GM23248 (cell line): Measurements from ENCODE around the gene RTN4. TPM values are rescaled to one million over a fixed set of nuclear protein-coding genes. Genes with fewer than 3 reads are reported as not detected.
A peak's percentile ranks its signal among the peaks of the same experiment; 100 is the strongest.

ENCODE experiments used
- DNase-seq: peaks from one replicate; pipeline ENCODE4 v3.0.0-alpha.2; 2015
- H2AFZ ChIP-seq: fragments of 200-600 bp; sonication (generic); 2 replicates; pipeline ENCODE4 v1.6.1; 2016; ENCODE audit warnings: antibody characterized with exemption
- H3F3A ChIP-seq: fragments of 200-600 bp; sonication (generic); 2 replicates; pipeline ENCODE4 v1.6.1; 2016; ENCODE audit warnings: mild to moderate bottlenecking, antibody characterized with exemption, mixed run types; ENCODE audit not compliant: insufficient read depth
- H3K27ac ChIP-seq: fragments of 200-600 bp; sonication (generic); 2 replicates; pipeline ENCODE4 v1.5.1; 2016; ENCODE audit warnings: mild to moderate bottlenecking
- H3K27me3 ChIP-seq: fragments of 200-600 bp; sonication (generic); replicated peaks from 2 replicates; pipeline ENCODE4 v1.6.1; 2016; ENCODE audit warnings: mild to moderate bottlenecking; ENCODE audit not compliant: insufficient read depth
- H3K36me3 ChIP-seq: fragments of 200-600 bp; sonication (generic); 2 replicates; pipeline ENCODE4 v1.6.1; 2016; ENCODE audit warnings: low read depth, mild to moderate bottlenecking
- H3K4me1 ChIP-seq: fragments of 200-600 bp; sonication (generic); 2 replicates; pipeline ENCODE4 v1.6.1; 2016; ENCODE audit warnings: mild to moderate bottlenecking; ENCODE audit not compliant: insufficient read depth
- H3K4me2 ChIP-seq: fragments of 200-600 bp; sonication (generic); one replicate; pipeline ENCODE4 v1.6.1; 2016; ENCODE audit warnings: mild to moderate bottlenecking; ENCODE audit not compliant: unreplicated experiment
- H3K4me3 ChIP-seq: fragments of 200-600 bp; sonication (generic); 2 replicates; pipeline ENCODE4 v1.5.1; 2016; ENCODE audit warnings: mild to moderate bottlenecking
- H3K79me2 ChIP-seq: fragments of 200-600 bp; sonication (generic); 2 replicates; pipeline ENCODE4 v1.6.1; 2016; ENCODE audit warnings: mild to moderate bottlenecking; ENCODE audit not compliant: insufficient read depth
- H3K9ac ChIP-seq: fragments of 200-600 bp; sonication (generic); 2 replicates; pipeline ENCODE4 v1.6.1; 2016; ENCODE audit warnings: mild to moderate bottlenecking
- H3K9me2 ChIP-seq: fragments of 200-600 bp; sonication (generic); 2 replicates; pipeline ENCODE4 v1.6.1; 2016; ENCODE audit warnings: mixed run types, mild to moderate bottlenecking, moderate library complexity; ENCODE audit not compliant: insufficient read depth
- H3K9me3 ChIP-seq: fragments of 200-600 bp; sonication (generic); one replicate; pipeline ENCODE4 v1.6.1; 2017; ENCODE audit warnings: low read depth
- H4K20me1 ChIP-seq: fragments of 200-600 bp; sonication (generic); 2 replicates; pipeline ENCODE4 v1.6.0; 2016; ENCODE audit not compliant: insufficient read depth
- EZH2 ChIP-seq: fragments of 200-600 bp; sonication (generic); IDR thresholded peaks from 2 replicates; pipeline ENCODE4 v1.6.1; 2018; ENCODE audit warnings: antibody characterized with exemption, mild to moderate bottlenecking; ENCODE audit not compliant: insufficient read depth, poor library complexity, severe bottlenecking
- EZH2phosphoT487 ChIP-seq: fragments of 200-600 bp; sonication (generic); IDR thresholded peaks from 2 replicates; pipeline ENCODE4 v1.6.1; 2018; ENCODE audit warnings: antibody characterized with exemption, moderate library complexity, mild to moderate bottlenecking, low read depth; ENCODE audit not compliant: insufficient read depth
- WGBS, 2 experiments: methylation state at CpG; one replicate each; pipeline ENCODE4 v1.1.6; 2015 to 2017; ENCODE audit warnings: low lambda C conversion rate in 2 of 2, low coverage in 1 of 2; ENCODE audit errors: missing lambda C conversion rate in 2 of 2; 5-methylcytosine and 5-hydroxymethylcytosine counted together
- in situ Hi-C: fragments of 300-500 bp; cut with MboI; formaldehyde crosslinking; loops from 2 replicates; pipeline ENCODE4 v1.15.0; 2020
- polyA plus RNA-seq: library from polyadenylated mRNA; unstranded; fragments of >200 nt; fragmentation: Nextera tagmentation; extraction: Ambion mirVana; gene quantifications from 2 replicates; pipeline ENCODE4 v1.2.1, GENCODE V29; 2016
- total RNA-seq: library from RNA; depleted of rRNA; stranded (reverse); fragments of >200 nt; shearing (Covaris generic); gene quantifications from 2 replicates; pipeline ENCODE4 v1.2.3, GENCODE V29; 2014

RTN4 gene
- total and polyA plus RNA-seq, 2 experiments from 2014 or later = 361 to 425 TPM

DNA sequence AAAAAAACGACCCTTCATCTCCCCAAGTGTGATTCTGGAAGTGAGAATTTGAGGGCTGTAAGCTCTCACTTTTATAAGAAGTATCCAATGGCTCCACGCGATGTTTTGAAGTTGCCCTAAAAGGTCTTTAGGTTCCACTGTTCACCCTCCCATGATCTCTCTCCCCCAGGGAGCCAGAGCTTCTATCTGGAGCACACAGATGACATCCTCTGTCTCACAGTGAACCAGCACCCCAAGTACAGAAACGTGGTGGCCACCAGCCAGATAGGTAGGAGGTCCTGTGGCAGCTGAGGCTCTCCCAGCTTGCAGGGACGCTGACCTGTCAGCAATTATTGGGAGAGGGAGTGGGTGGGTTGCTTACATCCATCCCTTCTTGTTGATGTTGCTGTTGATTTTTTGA is 97.8 kb downstream of the RTN4 start:
- TF ChIP-seq EZH2phosphoT487 = no peak
- Histone ChIP-seq H3K9me2 (no peaks in the 10 kb centered on the region), H3K27me3 (no peaks in the 10 kb centered on the region), H3K9ac (no peak overlapping the region), H3F3A (peaks cover 6% of the 10 kb centered on the region; the same call in 1 of the 2 replicates), H2AFZ (no peak overlapping the region), H3K9me3 (no peaks in the 10 kb centered on the region), H3K4me1 (peaks cover 34% of the 10 kb centered on the region), H3K79me2 (no peaks in the 10 kb centered on the region), H3K4me2 (peak overlapping the region; percentile 60), H3K27ac (no peak overlapping the region), H3K4me3 (no peak overlapping the region), H4K20me1 (no peaks in the 10 kb centered on the region), H3K36me3 (no peaks in the 10 kb centered on the region)
- DNase-seq = no peak
- WGBS, 2 experiments = 76 to 80% methylated on average over 5 of the region's 5 CpGs
- in situ Hi-C loops = no loop called here

GRCh38 chr2:54950811-54951210 is 99.4 kb downstream of the RTN4 start:
- no peak overlapping the region for H2AFZ ChIP-seq
- no peak for TF ChIP-seq EZH2phosphoT487
- no peak for TF ChIP-seq EZH2

GRCh38 chr2:54949431-54949830 is 100.8 kb downstream of the RTN4 start:
- 97 to 99% methylated on average over 6 of the region's 6 CpGs for WGBS, 2 experiments
- in situ Hi-C loops = no loop called here
- H4K20me1 ChIP-seq = no peaks in the 10 kb centered on the region
- H3K4me3 ChIP-seq = no peak overlapping the region
- peak; percentile 63 for DNase-seq
- H3K27me3 ChIP-seq = no peaks in the 10 kb centered on the region
- TF ChIP-seq EZH2phosphoT487 (no peak), EZH2 (no peak)
- no peaks in the 10 kb centered on the region for H3K9me2 ChIP-seq
- peaks cover 18% of the 10 kb centered on the region for H3F3A ChIP-seq
- H3K79me2 ChIP-seq = no peaks in the 10 kb centered on the region
- H3K9me3 ChIP-seq = no peaks in the 10 kb centered on the region
- no peak overlapping the region for H2AFZ ChIP-seq
- peaks cover 58% of the 10 kb centered on the region for H3K4me1 ChIP-seq
- H3K4me2 ChIP-seq = no peak overlapping the region
- no peak overlapping the region for H3K9ac ChIP-seq
- no peaks in the 10 kb centered on the region for H3K36me3 ChIP-seq
- H3K27ac ChIP-seq = no peak overlapping the region

More at GRCh38 chr2:54950811-54951210, 99.4 kb downstream of the RTN4 start:
- Histone ChIP-seq H3K27ac (no peak overlapping the region), H3K9me2 (no peaks in the 10 kb centered on the region), H4K20me1 (no peaks in the 10 kb centered on the region), H3K4me2 (no peak overlapping the region), H3K4me1 (peaks cover 50% of the 10 kb centered on the region), H3K27me3 (no peaks in the 10 kb centered on the region), H3F3A (peaks cover 13% of the 10 kb centered on the region; the same call in 1 of the 2 replicates), H3K4me3 (no peak overlapping the region), H3K36me3 (no peaks in the 10 kb centered on the region), H3K79me2 (no peaks in the 10 kb centered on the region), H3K9ac (no peak overlapping the region), H3K9me3 (no peaks in the 10 kb centered on the region)
- no peak for DNase-seq
- in situ Hi-C loops = no loop called here
- 97 to 98% methylated on average over 3 of the region's 3 CpGs for WGBS, 2 experiments

- Histone ChIP-seq H3K27me3 (no peaks in the 10 kb centered on the region), H3K9ac (no peak overlapping the region), H3K9me2 (no peaks in the 10 kb centered on the region), H2AFZ (no peak overlapping the region), H3F3A (peaks cover 18% of the 10 kb centered on the region), H3K27ac (no peak overlapping the region), H3K4me3 (no peak overlapping the region), H3K79me2 (no peaks in the 10 kb centered on the region), H3K36me3 (no peaks in the 10 kb centered on the region), H3K9me3 (no peaks in the 10 kb centered on the region), H3K4me1 (peaks cover 52% of the 10 kb centered on the region), H3K4me2 (no peak overlapping the region), H4K20me1 (no peaks in the 10 kb centered on the region)
- in situ Hi-C loops = no loop called here
- TF ChIP-seq EZH2phosphoT487 = no peak
- TF ChIP-seq EZH2 = no peak
- WGBS, 2 experiments = 96 to 97% methylated on average over 12 of the region's 12 CpGs
- no peak for DNase-seq
These were observed 102.1 kb downstream of the RTN4 start for GRCh38 chr2:54948120-54948519.

DNA sequence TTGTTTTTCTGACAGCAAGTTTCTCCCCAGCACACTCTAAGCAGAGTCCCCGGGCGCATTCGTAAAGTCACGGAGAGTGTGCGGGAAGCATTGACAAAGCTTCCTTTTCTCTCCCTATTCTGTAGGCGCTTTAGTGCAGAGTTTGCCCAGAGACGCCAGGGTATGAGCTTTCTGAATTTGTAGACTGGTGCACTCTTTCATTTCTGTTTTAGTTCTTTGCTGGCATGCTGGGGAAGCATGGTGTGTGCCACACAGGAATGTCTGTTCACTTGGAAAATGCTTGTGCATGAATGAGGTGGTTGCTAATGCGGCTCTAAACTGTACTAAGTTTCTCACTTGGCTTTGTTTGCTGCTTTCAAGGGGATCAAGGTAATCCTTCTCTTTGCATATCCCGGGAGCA is 102.6 kb downstream of the RTN4 start:
- in situ Hi-C loops = no loop called here
- Histone ChIP-seq H3K9ac (no peak overlapping the region), H2AFZ (peak overlapping the region; percentile 32; the same call in 1 of the 2 replicates), H3K36me3 (no peaks in the 10 kb centered on the region), H3F3A (peaks cover 18% of the 10 kb centered on the region), H3K9me2 (no peaks in the 10 kb centered on the region), H4K20me1 (no peaks in the 10 kb centered on the region), H3K4me2 (no peak overlapping the region), H3K4me1 (peaks cover 48% of the 10 kb centered on the region), H3K79me2 (no peaks in the 10 kb centered on the region), H3K4me3 (no peak overlapping the region), H3K27ac (no peak overlapping the region), H3K9me3 (no peaks in the 10 kb centered on the region), H3K27me3 (no peaks in the 10 kb centered on the region)
- WGBS, 2 experiments = 76 to 80% methylated on average over 9 of the region's 9 CpGs
- TF ChIP-seq EZH2 (no peak), EZH2phosphoT487 (no peak)
- no peak for DNase-seq
